Measurements from ENCODE around the gene HNRNPA2B1. TPM values are rescaled to one million over a fixed set of nuclear protein-coding genes. Genes with fewer than 3 reads are reported as not detected.
"Not testable (repeated sequence)": the region's sequence is repeated elsewhere in the genome, so short reads cannot be mapped to it uniquely, and the experiment has no call there.

The HNRNPA2B1 gene
- total RNA-seq, 2 experiments from 2014 or later: 882 to 899 TPM

- H3K27me3 Mint-ChIP-seq (ENCODE audit: low read depth); ATAC-seq; H3K9me3 Mint-ChIP-seq (ENCODE audit: insufficient read depth); CTCF ChIA-PET; H3K27ac Mint-ChIP-seq; POLR2A ChIA-PET; DNase-seq; H3K4me3 Mint-ChIP-seq: not testable (repeated sequence)
- H3K4me1 Mint-ChIP-seq (ENCODE audit: low read depth): peaks cover 12% of the 10 kb centered on the region
- peaks cover 38% of the 10 kb centered on the region for H3K36me3 Mint-ChIP-seq (ENCODE audit: low read depth)
Measured at GRCh38 chr7:26175903-26176302, 24.6 kb downstream of the HNRNPA2B1 start.

- peaks cover 36% of the 10 kb centered on the region for H3K36me3 Mint-ChIP-seq (ENCODE audit: low read depth)
- no peak overlapping the region for H3K4me3 Mint-ChIP-seq
- H3K27ac Mint-ChIP-seq: no peak overlapping the region
- CTCF ChIA-PET: interaction anchor here (0.8 to 3.1 kb wide), 6 partner anchors 17 to 279 kb away, joined by 3 to 10 read pairs (median 5); no protein-coding TSS in a partner anchor
- DNase-seq (no peak), ATAC-seq (no peak)
- no peaks in the 10 kb centered on the region for H3K27me3 Mint-ChIP-seq (ENCODE audit: low read depth)
- POLR2A ChIA-PET: interaction anchor here (0.8 to 1.4 kb wide), 4 partner anchors 8 to 14 kb away, joined by 3 to 5 read pairs (median 3); no protein-coding TSS in a partner anchor
- peaks cover 36% of the 10 kb centered on the region for H3K4me1 Mint-ChIP-seq (ENCODE audit: low read depth)
- no peaks in the 10 kb centered on the region for H3K9me3 Mint-ChIP-seq (ENCODE audit: insufficient read depth)
Measured at GRCh38 chr7:26172048-26172447, 28.5 kb downstream of the HNRNPA2B1 start.

- ATAC-seq: no peak
- no peaks in the 10 kb centered on the region for H3K9me3 Mint-ChIP-seq (ENCODE audit: insufficient read depth)
- H3K27ac Mint-ChIP-seq: no peak overlapping the region
- no peak overlapping the region for H3K4me3 Mint-ChIP-seq
- H3K36me3 Mint-ChIP-seq (ENCODE audit: low read depth): peaks cover 36% of the 10 kb centered on the region
- DNase-seq: no peak
- POLR2A ChIA-PET: interaction anchor here (0.8 to 1.4 kb wide), 4 partner anchors 9 to 14 kb away, joined by 3 to 5 read pairs (median 3); no protein-coding TSS in a partner anchor
- no peaks in the 10 kb centered on the region for H3K27me3 Mint-ChIP-seq (ENCODE audit: low read depth)
- H3K4me1 Mint-ChIP-seq (ENCODE audit: low read depth): peaks cover 41% of the 10 kb centered on the region
- CTCF ChIA-PET: interaction anchor here (0.7 to 3.1 kb wide), 7 partner anchors 10 to 279 kb away, joined by 3 to 10 read pairs (median 4); no protein-coding TSS in a partner anchor
Measured at GRCh38 chr7:26171601-26172000, 28.9 kb downstream of the HNRNPA2B1 start.

- Mint-ChIP-seq H3K27ac (no peak overlapping the region), H3K9me3 (ENCODE audit: insufficient read depth) (no peaks in the 10 kb centered on the region), H3K4me1 (ENCODE audit: low read depth) (peaks cover 47% of the 10 kb centered on the region), H3K4me3 (no peak overlapping the region), H3K27me3 (ENCODE audit: low read depth) (no peaks in the 10 kb centered on the region), H3K36me3 (ENCODE audit: low read depth) (peaks cover 36% of the 10 kb centered on the region)
- no peak for DNase-seq
- ChIA-PET POLR2A (interaction anchor here (1.0 to 1.7 kb wide), 3 partner anchors 14 to 22 kb away, joined by 4 to 5 read pairs (median 4); no protein-coding TSS in a partner anchor), CTCF (interaction anchor here (1.6 to 3.1 kb wide), 3 partner anchors 80 to 92 kb away, joined by 3 to 11 read pairs (median 10); no protein-coding TSS in a partner anchor)
- no peak for ATAC-seq
Measured at GRCh38 chr7:26170663-26171062, 29.9 kb downstream of the HNRNPA2B1 start.

DNA sequence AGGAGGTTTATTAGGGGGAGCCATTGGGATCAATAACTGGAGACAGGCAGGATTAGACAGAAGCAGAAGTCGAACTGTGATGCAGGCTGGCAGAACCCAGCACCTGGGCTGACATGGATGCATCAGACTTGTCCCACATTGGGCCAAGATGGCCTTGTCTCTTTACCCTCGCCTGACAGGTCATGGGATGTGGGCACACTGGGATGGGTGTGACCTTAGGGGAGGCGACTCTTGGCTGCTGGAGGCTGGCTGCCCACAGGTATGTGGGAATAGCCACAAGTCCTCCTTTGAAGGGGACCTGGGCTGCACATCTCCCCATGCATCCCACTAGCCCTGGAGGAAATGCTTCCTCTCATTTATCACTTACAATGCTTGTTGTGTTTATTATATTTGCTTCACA is 31.3 kb downstream of the HNRNPA2B1 start:
- Mint-ChIP-seq H3K9me3 (ENCODE audit: insufficient read depth) (no peaks in the 10 kb centered on the region), H3K4me3 (no peak overlapping the region), H3K4me1 (ENCODE audit: low read depth) (peaks cover 45% of the 10 kb centered on the region), H3K27me3 (ENCODE audit: low read depth) (no peaks in the 10 kb centered on the region), H3K36me3 (ENCODE audit: low read depth) (peaks cover 38% of the 10 kb centered on the region), H3K27ac (no peak overlapping the region)
- DNase-seq (no peak), ATAC-seq (no peak)
- ChIA-PET CTCF (interaction anchor here (1.6 to 3.1 kb wide), 3 partner anchors 79 to 90 kb away, joined by 3 to 11 read pairs (median 10); no protein-coding TSS in a partner anchor), POLR2A (interaction anchor here (1.5 to 1.7 kb wide), 2 partner anchors 14 to 23 kb away, joined by 3 to 4 read pairs; no protein-coding TSS in a partner anchor)

GRCh38 chr7:26168458-26169023 is 32.0 kb downstream of the HNRNPA2B1 start:
- CTCF ChIA-PET: interaction anchor here (3.0 kb wide), 1 partner anchor 78 kb away, joined by 11 read pairs; no protein-coding TSS in a partner anchor
- H3K4me1 Mint-ChIP-seq (ENCODE audit: low read depth): peaks cover 42% of the 10 kb centered on the region
- POLR2A ChIA-PET: interaction anchor here (1.5 kb wide), 1 partner anchor 15 kb away, joined by 3 read pairs; no protein-coding TSS in a partner anchor
- H3K36me3 Mint-ChIP-seq (ENCODE audit: low read depth): peaks cover 36% of the 10 kb centered on the region
- ATAC-seq (no peak), DNase-seq (no peak)
- H3K9me3 Mint-ChIP-seq (ENCODE audit: insufficient read depth): no peaks in the 10 kb centered on the region
- no peak overlapping the region for H3K27ac Mint-ChIP-seq
- H3K27me3 Mint-ChIP-seq (ENCODE audit: low read depth): no peaks in the 10 kb centered on the region
- H3K4me3 Mint-ChIP-seq: no peak overlapping the region

DNA sequence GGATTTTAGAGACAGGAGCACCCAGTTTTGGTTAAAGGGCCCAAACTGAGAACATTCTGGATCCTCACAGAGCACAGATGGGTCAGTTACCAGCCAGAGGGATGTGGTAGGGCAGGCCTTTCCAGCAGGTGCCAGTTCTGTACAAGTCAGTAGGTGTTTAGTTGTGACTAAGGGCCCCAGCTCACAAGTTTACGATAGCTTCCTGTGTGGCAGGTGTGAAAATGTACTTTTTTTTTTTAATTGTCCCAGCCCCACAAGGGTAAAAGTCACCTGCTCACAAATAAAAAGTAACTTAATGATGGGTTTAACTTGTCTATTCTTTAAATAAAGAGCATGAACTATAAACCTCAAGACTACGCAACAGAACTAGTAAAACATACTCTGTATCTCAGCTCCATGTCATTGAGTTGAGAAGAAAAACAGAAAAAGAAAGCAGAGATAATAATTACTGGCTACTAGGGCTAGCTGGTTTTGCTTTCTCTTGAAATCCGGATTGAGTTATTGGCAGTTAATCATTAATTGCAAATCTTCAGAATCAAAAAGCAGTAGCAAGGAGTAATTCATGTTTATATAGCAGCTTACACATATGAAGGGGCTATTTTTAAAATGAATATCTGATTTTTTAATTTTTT is 33.1 kb downstream of the HNRNPA2B1 start:
- POLR2A ChIA-PET: interaction anchor here (0.6 to 3.0 kb wide), 11 partner anchors 11 to 117 kb away, joined by 3 to 23 read pairs (median 6); partner anchors contain the start of gene NFE2L3
- no peak overlapping the region for H3K4me3 Mint-ChIP-seq
- ATAC-seq (peak; percentile 82), DNase-seq (peak; percentile 43)
- H3K9me3 Mint-ChIP-seq (ENCODE audit: insufficient read depth): no peaks in the 10 kb centered on the region
- peaks cover 42% of the 10 kb centered on the region for H3K4me1 Mint-ChIP-seq (ENCODE audit: low read depth)
- no peaks in the 10 kb centered on the region for H3K27me3 Mint-ChIP-seq (ENCODE audit: low read depth)
- CTCF ChIA-PET: interaction anchor here (0.7 to 2.4 kb wide), 11 partner anchors 10 to 275 kb away, joined by 3 to 28 read pairs (median 7); partner anchors contain the start of gene NFE2L3
- peak overlapping the region; percentile 71 for H3K27ac Mint-ChIP-seq
- peaks cover 35% of the 10 kb centered on the region for H3K36me3 Mint-ChIP-seq (ENCODE audit: low read depth)

DNA sequence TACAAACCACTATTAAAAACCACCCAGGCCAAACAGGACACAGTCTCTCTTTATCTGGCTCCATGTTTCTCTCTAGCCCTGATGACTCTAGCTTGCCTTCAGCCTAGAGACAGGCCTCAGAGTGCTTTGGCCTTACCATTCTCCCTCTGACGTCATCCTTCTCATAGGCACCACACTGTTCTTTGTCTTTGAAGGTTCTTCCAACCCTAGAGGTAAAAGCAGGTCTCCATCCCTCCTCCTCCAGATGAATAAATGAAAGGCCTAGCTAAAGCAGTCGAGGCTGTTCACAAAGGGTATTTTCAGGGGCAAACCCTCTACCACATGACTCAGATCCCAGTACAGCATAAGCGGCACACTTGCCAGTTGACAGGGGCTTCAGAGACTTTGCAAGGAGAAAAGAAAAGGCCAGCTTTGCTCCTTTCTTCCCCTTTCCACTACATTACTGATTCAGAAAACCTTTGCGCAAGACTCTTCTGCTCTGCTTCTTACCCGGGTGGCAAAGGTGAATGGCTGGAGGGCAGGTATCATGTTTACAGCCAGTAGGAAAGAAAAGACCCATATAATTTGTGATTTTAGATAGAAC is 33.8 kb downstream of the HNRNPA2B1 start:
- no peak for DNase-seq
- Mint-ChIP-seq H3K4me1 (ENCODE audit: low read depth) (peaks cover 42% of the 10 kb centered on the region), H3K36me3 (ENCODE audit: low read depth) (peaks cover 30% of the 10 kb centered on the region), H3K4me3 (no peak overlapping the region), H3K27me3 (ENCODE audit: low read depth) (no peaks in the 10 kb centered on the region), H3K9me3 (ENCODE audit: insufficient read depth) (no peaks in the 10 kb centered on the region), H3K27ac (peak overlapping the region; percentile 71)
- ChIA-PET CTCF (interaction anchor here (0.7 to 2.4 kb wide), 13 partner anchors 9 to 274 kb away, joined by 3 to 28 read pairs (median 7); partner anchors contain the start of gene NFE2L3), POLR2A (interaction anchor here (0.6 to 3.0 kb wide), 14 partner anchors 10 to 118 kb away, joined by 3 to 23 read pairs (median 6); partner anchors contain the start of genes CBX3 and NFE2L3)
- peak; percentile 18 for ATAC-seq

- ChIA-PET CTCF (interaction anchor here (0.7 to 2.4 kb wide), 11 partner anchors 9 to 273 kb away, joined by 3 to 28 read pairs (median 7); partner anchors contain the start of gene NFE2L3), POLR2A (interaction anchor here (0.7 to 3.0 kb wide), 10 partner anchors 9 to 35 kb away, joined by 3 to 23 read pairs (median 8); partner anchors contain the start of genes CBX3 and NFE2L3)
- H3K27me3 Mint-ChIP-seq (ENCODE audit: low read depth): no peaks in the 10 kb centered on the region
- peaks cover 42% of the 10 kb centered on the region for H3K4me1 Mint-ChIP-seq (ENCODE audit: low read depth)
- H3K27ac Mint-ChIP-seq: no peak overlapping the region
- no peaks in the 10 kb centered on the region for H3K9me3 Mint-ChIP-seq (ENCODE audit: insufficient read depth)
- no peak for DNase-seq
- H3K4me3 Mint-ChIP-seq: no peak overlapping the region
- H3K36me3 Mint-ChIP-seq (ENCODE audit: low read depth): peaks cover 24% of the 10 kb centered on the region
- peak; percentile 8 for ATAC-seq
Measured at GRCh38 chr7:26165950-26166683, 34.4 kb downstream of the HNRNPA2B1 start.

GRCh38 chr7:26163804-26164203 is 36.7 kb downstream of the HNRNPA2B1 start:
- ATAC-seq; POLR2A ChIA-PET; H3K9me3 Mint-ChIP-seq (ENCODE audit: insufficient read depth); DNase-seq; H3K27ac Mint-ChIP-seq; H3K27me3 Mint-ChIP-seq (ENCODE audit: low read depth); H3K4me3 Mint-ChIP-seq: not testable (repeated sequence)
- peaks cover 48% of the 10 kb centered on the region for H3K4me1 Mint-ChIP-seq (ENCODE audit: low read depth)
- peaks cover 21% of the 10 kb centered on the region for H3K36me3 Mint-ChIP-seq (ENCODE audit: low read depth)
- CTCF ChIA-PET: interaction anchor here (0.6 kb wide), 1 partner anchor 35 kb away, joined by 3 read pairs; no protein-coding TSS in a partner anchor

All from activated CD8-positive, alpha-beta T cell treated with anti-CD3 and anti-CD28 coated beads, Interleukin-2, amount 10 ng/mL, durations not matched to agents 7 days and 5 days (primary cell).